ENCODE data around the gene RANBP9. TPM values are rescaled to one million over a fixed set of nuclear protein-coding genes. Genes with fewer than 3 reads are reported as not detected.

Gene RANBP9
- total RNA-seq, 1 donor from 2014 or later, result 44.8 TPM

DNA sequence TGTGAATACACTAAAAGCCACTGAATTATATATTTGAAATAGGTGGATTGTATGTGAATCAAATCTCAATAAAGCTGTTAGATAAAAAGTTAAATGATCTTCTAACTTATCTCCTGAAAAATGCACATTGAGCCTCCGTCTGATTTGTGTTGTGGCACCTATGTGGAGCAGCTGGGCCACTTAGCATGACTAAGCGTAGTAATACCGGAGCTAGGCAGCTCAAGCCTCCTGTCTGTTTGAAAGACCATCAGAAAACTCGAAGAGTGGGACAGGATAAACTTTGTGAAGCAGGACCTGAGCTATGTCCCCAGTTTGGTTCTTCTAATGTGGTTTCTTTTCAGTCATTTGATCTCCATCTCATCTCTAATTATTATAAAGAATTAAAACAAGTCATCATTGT lies 107.5 kb downstream of the RANBP9 start:
- Histone ChIP-seq H3K79me2 (ENCODE audit: low read depth) (no peaks in the 10 kb centered on the region), H4K20me1 (ENCODE audit: low read depth) (no peaks in the 10 kb centered on the region), H3F3A (ENCODE audit: low read depth) (no peaks in the 10 kb centered on the region), H3K27ac (no peak overlapping the region), H3K27me3 (no peaks in the 10 kb centered on the region), H3K4me2 (no peak overlapping the region), H3K9me3 (ENCODE audit: low read depth) (no peaks in the 10 kb centered on the region), H3K4me1 (no peaks in the 10 kb centered on the region), H2AFZ (replicated peaks) (no peak overlapping the region), H3K9ac (no peak overlapping the region), H3K36me3 (peaks cover 5% of the 10 kb centered on the region), H3K4me3 (no peak overlapping the region)
- Mint-ChIP-seq H3K9me3 (no peaks in the 10 kb centered on the region), H3K36me3 (peaks cover 10% of the 10 kb centered on the region), H3K4me1 (no peaks in the 10 kb centered on the region), H3K4me3 (no peak overlapping the region), H3K27ac (no peak overlapping the region), H3K27me3 (ENCODE audit: insufficient read depth, low read depth) (peaks cover 2% of the 10 kb centered on the region)
- TF ChIP-seq EZH2phosphoT487 (IDR thresholded peaks at IDR 0.05), result no peak
- no peak for TF ChIP-seq EZH2 (IDR thresholded peaks at IDR 0.05)
- TF ChIP-seq, protein P1, sequence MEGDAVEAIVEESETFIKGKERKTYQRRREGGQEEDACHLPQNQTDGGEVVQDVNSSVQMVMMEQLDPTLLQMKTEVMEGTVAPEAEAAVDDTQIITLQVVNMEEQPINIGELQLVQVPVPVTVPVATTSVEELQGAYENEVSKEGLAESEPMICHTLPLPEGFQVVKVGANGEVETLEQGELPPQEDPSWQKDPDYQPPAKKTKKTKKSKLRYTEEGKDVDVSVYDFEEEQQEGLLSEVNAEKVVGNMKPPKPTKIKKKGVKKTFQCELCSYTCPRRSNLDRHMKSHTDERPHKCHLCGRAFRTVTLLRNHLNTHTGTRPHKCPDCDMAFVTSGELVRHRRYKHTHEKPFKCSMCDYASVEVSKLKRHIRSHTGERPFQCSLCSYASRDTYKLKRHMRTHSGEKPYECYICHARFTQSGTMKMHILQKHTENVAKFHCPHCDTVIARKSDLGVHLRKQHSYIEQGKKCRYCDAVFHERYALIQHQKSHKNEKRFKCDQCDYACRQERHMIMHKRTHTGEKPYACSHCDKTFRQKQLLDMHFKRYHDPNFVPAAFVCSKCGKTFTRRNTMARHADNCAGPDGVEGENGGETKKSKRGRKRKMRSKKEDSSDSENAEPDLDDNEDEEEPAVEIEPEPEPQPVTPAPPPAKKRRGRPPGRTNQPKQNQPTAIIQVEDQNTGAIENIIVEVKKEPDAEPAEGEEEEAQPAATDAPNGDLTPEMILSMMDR (IDR thresholded peaks at IDR 0.05), result no peak
- no peak for DNase-seq (ENCODE audit: low spot score)

DNA sequence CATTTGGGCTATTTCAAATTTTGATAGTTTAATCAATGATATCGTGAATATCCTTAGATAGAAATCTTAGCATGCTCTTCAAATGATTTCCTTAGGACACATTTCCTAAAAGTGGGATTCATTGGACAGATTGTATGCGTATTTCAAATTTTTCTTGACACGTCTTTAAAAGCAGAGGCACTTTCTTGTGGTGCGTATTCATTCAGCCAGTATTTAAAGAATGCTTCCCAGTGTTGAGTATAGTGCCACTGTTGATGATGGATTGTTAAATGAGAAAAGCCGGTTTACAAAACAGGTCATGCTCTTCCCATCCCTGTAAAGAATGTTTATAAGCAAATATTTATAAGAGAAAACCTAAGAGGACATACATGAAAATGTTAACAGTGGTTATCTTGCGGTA lies 111.6 kb downstream of the RANBP9 start:
- Histone ChIP-seq H3K9ac (no peak overlapping the region), H3K4me1 (no peaks in the 10 kb centered on the region), H3K27me3 (no peaks in the 10 kb centered on the region), H3K27ac (no peak overlapping the region), H3K36me3 (peaks cover 5% of the 10 kb centered on the region), H4K20me1 (ENCODE audit: low read depth) (no peaks in the 10 kb centered on the region), H2AFZ (replicated peaks) (no peak overlapping the region), H3K4me3 (no peak overlapping the region), H3K9me3 (ENCODE audit: low read depth) (no peaks in the 10 kb centered on the region), H3K79me2 (ENCODE audit: low read depth) (no peaks in the 10 kb centered on the region), H3K4me2 (no peak overlapping the region), H3F3A (ENCODE audit: low read depth) (no peaks in the 10 kb centered on the region)
- Mint-ChIP-seq H3K27me3 (ENCODE audit: insufficient read depth, low read depth) (peaks cover 2% of the 10 kb centered on the region), H3K9me3 (no peaks in the 10 kb centered on the region), H3K4me3 (no peak overlapping the region), H3K36me3 (peaks cover 17% of the 10 kb centered on the region), H3K27ac (no peak overlapping the region), H3K4me1 (no peaks in the 10 kb centered on the region)
- TF ChIP-seq EZH2phosphoT487 (IDR thresholded peaks at IDR 0.05) (no peak), EZH2 (IDR thresholded peaks at IDR 0.05) (no peak)
- DNase-seq (ENCODE audit: low spot score), result no peak

DNA sequence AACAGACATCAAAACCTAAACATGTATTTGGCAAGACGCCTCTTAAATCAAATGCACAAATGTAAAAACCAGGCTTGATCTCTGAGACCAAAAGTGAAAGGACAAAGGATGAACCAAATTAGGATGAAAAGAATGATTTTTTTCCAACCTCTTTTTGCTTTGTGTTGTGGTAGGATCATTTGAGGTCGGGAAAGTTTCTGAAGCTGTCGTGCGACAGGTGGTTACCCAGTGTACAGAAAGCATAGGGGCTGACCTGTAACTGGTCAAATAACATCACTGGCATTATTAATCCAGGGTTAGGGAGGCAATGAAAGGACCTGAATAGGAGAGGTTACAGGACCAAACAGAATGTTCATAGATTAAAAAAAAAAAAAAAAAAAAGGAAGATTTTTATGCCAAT lies 114.6 kb downstream of the RANBP9 start:
- no peak overlapping the region for H3K4me3 ChIP-seq
- Mint-ChIP-seq H3K9me3 (no peaks in the 10 kb centered on the region), H3K36me3 (peaks cover 15% of the 10 kb centered on the region), H3K4me1 (no peaks in the 10 kb centered on the region), H3K4me3 (no peak overlapping the region), H3K27ac (no peak overlapping the region), H3K27me3 (ENCODE audit: insufficient read depth, low read depth) (peaks cover 2% of the 10 kb centered on the region)
- no peak for DNase-seq (ENCODE audit: low spot score)
- H3K36me3 ChIP-seq, result peaks cover 5% of the 10 kb centered on the region
- H3K27ac ChIP-seq, result no peak overlapping the region
- no peak overlapping the region for H2AFZ ChIP-seq (replicated peaks)
- H3K27me3 ChIP-seq, result no peaks in the 10 kb centered on the region
- H3K79me2 ChIP-seq (ENCODE audit: low read depth), result no peaks in the 10 kb centered on the region
- TF ChIP-seq EZH2 (IDR thresholded peaks at IDR 0.05), result no peak
- TF ChIP-seq, protein P1 (IDR thresholded peaks at IDR 0.05), result no peak
- TF ChIP-seq EZH2phosphoT487 (IDR thresholded peaks at IDR 0.05), result no peak
- H3K4me1 ChIP-seq, result no peaks in the 10 kb centered on the region
- no peaks in the 10 kb centered on the region for H4K20me1 ChIP-seq (ENCODE audit: low read depth)
- H3K9ac ChIP-seq, result no peak overlapping the region
- no peak overlapping the region for H3K4me2 ChIP-seq
- H3K9me3 ChIP-seq (ENCODE audit: low read depth), result no peaks in the 10 kb centered on the region
- no peaks in the 10 kb centered on the region for H3F3A ChIP-seq (ENCODE audit: low read depth)

DNA sequence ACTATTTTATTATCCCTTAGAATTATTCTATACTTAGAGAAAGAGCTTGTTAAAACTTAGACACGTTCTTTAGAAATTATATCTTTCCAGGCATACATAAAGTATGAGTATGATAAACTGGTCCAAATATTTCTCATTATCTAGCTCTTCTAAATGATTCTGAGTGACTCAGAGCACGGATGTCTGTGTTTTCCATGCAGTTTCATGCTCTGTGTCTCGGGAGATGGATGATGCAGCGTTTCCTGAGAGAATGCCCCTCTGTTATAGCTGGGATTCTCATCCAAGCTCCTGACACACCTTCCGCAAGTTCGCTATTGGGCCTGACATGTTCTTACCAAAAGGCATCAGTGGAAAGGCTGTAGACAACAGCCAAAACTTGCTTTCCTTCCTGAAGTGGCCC lies 117.9 kb downstream of the RANBP9 start:
- no peak overlapping the region for H3K4me3 ChIP-seq
- no peak overlapping the region for H3K9ac ChIP-seq
- no peak overlapping the region for H3K4me2 ChIP-seq
- no peaks in the 10 kb centered on the region for H3K4me1 ChIP-seq
- no peaks in the 10 kb centered on the region for H3K36me3 ChIP-seq
- H3K27ac ChIP-seq, result no peak overlapping the region
- H3K9me3 ChIP-seq (ENCODE audit: low read depth), result no peaks in the 10 kb centered on the region
- DNase-seq (ENCODE audit: low spot score), result no peak
- no peaks in the 10 kb centered on the region for H3K27me3 Mint-ChIP-seq (ENCODE audit: insufficient read depth, low read depth)
- no peaks in the 10 kb centered on the region for H4K20me1 ChIP-seq (ENCODE audit: low read depth)
- TF ChIP-seq EZH2phosphoT487 (IDR thresholded peaks at IDR 0.05) (no peak), EZH2 (IDR thresholded peaks at IDR 0.05) (no peak)
- TF ChIP-seq, protein P1 (IDR thresholded peaks at IDR 0.05), result no peak
- no peaks in the 10 kb centered on the region for H3K27me3 ChIP-seq
- no peaks in the 10 kb centered on the region for H3K9me3 Mint-ChIP-seq
- peaks cover 11% of the 10 kb centered on the region for H3K36me3 Mint-ChIP-seq
- H3K4me1 Mint-ChIP-seq, result no peaks in the 10 kb centered on the region
- H2AFZ ChIP-seq (replicated peaks), result no peak overlapping the region
- no peaks in the 10 kb centered on the region for H3F3A ChIP-seq (ENCODE audit: low read depth)
- H3K27ac Mint-ChIP-seq, result no peak overlapping the region
- no peaks in the 10 kb centered on the region for H3K79me2 ChIP-seq (ENCODE audit: low read depth)
- H3K4me3 Mint-ChIP-seq, result no peak overlapping the region

Measured in neural progenitor cell (in vitro differentiated cells).